Stimulated activated CD4-positive, alpha-beta T cell treated with anti-CD3 and anti-CD28 coated beads, Interleukin-15, amount 100 ng/mL, for 1 hour (primary cell): ENCODE measurements around the gene NCKAP5L.

Experiments
- DNase-seq, 2 donors: peaks; one replicate each; pipeline ENCODE4 v3.0.0-alpha.2; 2020; ENCODE audit warnings: low read depth in 1 of 2, low spot score in 1 of 2

The NCKAP5L gene

GRCh38 chr12:49825971-49826421 is 2.2 kb downstream of the NCKAP5L start:
- no peak for DNase-seq

- DNase-seq, result no peak
Measured at GRCh38 chr12:49825360-49825970, 2.7 kb downstream of the NCKAP5L start.

- no peak for DNase-seq
Measured at GRCh38 chr12:49824895-49825294, 3.3 kb downstream of the NCKAP5L start.

GRCh38 chr12:49824416-49824815 is 3.8 kb downstream of the NCKAP5L start:
- no peak for DNase-seq

- no peak for DNase-seq
Measured at GRCh38 chr12:49823951-49824350, 4.3 kb downstream of the NCKAP5L start.

- no peak for DNase-seq
Measured at GRCh38 chr12:49823350-49823749, 4.9 kb downstream of the NCKAP5L start.

- DNase-seq, result no peak
Measured at GRCh38 chr12:49821373-49822287, 6.6 kb downstream of the NCKAP5L start.

- no peak for DNase-seq
Measured at GRCh38 chr12:49819786-49820185, 8.4 kb downstream of the NCKAP5L start.

GRCh38 chr12:49818241-49818895 is 9.8 kb downstream of the NCKAP5L start:
- DNase-seq, result no peak

GRCh38 chr12:49813131-49813530 is 15.1 kb downstream of the NCKAP5L start:
- DNase-seq, result no peak

- DNase-seq, result no peak
Measured at GRCh38 chr12:49811961-49812401, 16.2 kb downstream of the NCKAP5L start.

- DNase-seq, result no peak
Measured at GRCh38 chr12:49811136-49811535, 17.1 kb downstream of the NCKAP5L start.

GRCh38 chr12:49809906-49810389 is 18.3 kb downstream of the NCKAP5L start:
- DNase-seq, result no peak

- no peak for DNase-seq
Measured at GRCh38 chr12:49809381-49809905, 18.8 kb downstream of the NCKAP5L start.

- DNase-seq, result no peak
Measured at GRCh38 chr12:49808686-49809380, 19.4 kb downstream of the NCKAP5L start.

- no peak for DNase-seq
Measured at GRCh38 chr12:49807991-49808580, 20.1 kb downstream of the NCKAP5L start.

GRCh38 chr12:49806877-49807276 is 21.3 kb downstream of the NCKAP5L start:
- no peak for DNase-seq

GRCh38 chr12:49806321-49806813 is 21.8 kb downstream of the NCKAP5L start:
- DNase-seq, result no peak

GRCh38 chr12:49805409-49805808 is 22.8 kb downstream of the NCKAP5L start:
- no peak for DNase-seq

- DNase-seq, result no peak
Measured at GRCh38 chr12:49804821-49805220, 23.4 kb downstream of the NCKAP5L start.
